OCI-LY3 (cell line): ENCODE measurements around the gene VSTM5.

ENCODE experiments used
- H2AFZ ChIP-seq: fragments of 200-600, 300-600 bp; shearing (Covaris generic); 2 replicates; pipeline ENCODE4 v1.6.0; 2014; ENCODE audit warnings: antibody characterized with exemption, low read depth, low read length
- H3K27ac ChIP-seq: fragments of 200-600, 300-600 bp; sonication (generic); 2 replicates; pipeline ENCODE4 v1.5.1; 2014; ENCODE audit warnings: mild to moderate bottlenecking, low read length, moderate library complexity, mixed read lengths
- H3K27me3 ChIP-seq: fragments of 200-600, 300-600 bp; sonication (generic); 2 replicates; pipeline ENCODE4 v1.6.1; 2014; ENCODE audit warnings: low read depth, low read length, mixed read lengths
- H3K36me3 ChIP-seq: fragments of 200-600, 300-600 bp; sonication (generic); replicated peaks from 2 replicates; pipeline ENCODE3; 2014; ENCODE audit warnings: low read depth, low read length, mixed read lengths
- H3K4me1 ChIP-seq: fragments of 300-600, 200-600 bp; sonication (generic); 2 replicates; pipeline ENCODE4 v1.6.1; 2014; ENCODE audit warnings: low read length, mixed read lengths
- H3K4me2 ChIP-seq: fragments of 200-600, 300-600 bp; sonication (generic); 2 replicates; pipeline ENCODE4 v1.6.1; 2014; ENCODE audit warnings: low read length, mixed read lengths
- H3K4me3 ChIP-seq: fragments of 300-600, 200-600 bp; sonication (generic); 2 replicates; pipeline ENCODE4 v1.5.1; 2014; ENCODE audit warnings: antibody characterized with exemption, mild to moderate bottlenecking, low read length, moderate library complexity
- H3K79me2 ChIP-seq: fragments of 300-600, 200-600 bp; shearing (Covaris generic); 2 replicates; pipeline ENCODE4 v1.6.1; 2014; ENCODE audit warnings: mild to moderate bottlenecking, low read length, mixed read lengths
- H3K9ac ChIP-seq: fragments of 300-600, 200-600 bp; shearing (Covaris generic); 2 replicates; pipeline ENCODE4 v1.6.0; 2014; ENCODE audit warnings: mild to moderate bottlenecking, low read length, moderate library complexity
- H3K9me3 ChIP-seq: fragments of 200-600, 300-600 bp; shearing (Covaris generic); 2 replicates; pipeline ENCODE4 v1.6.1; 2014; ENCODE audit warnings: low read length, mixed read lengths; ENCODE audit not compliant: insufficient read depth
- H4K20me1 ChIP-seq: fragments of 200-600, 300-600 bp; sonication (generic); 2 replicates; pipeline ENCODE4 v1.6.1; 2016; ENCODE audit warnings: low read length, mixed read lengths; ENCODE audit not compliant: insufficient read depth
- CTCF ChIP-seq: fragments of 200-600, 300-600 bp; sonication (generic); IDR thresholded peaks from 2 replicates; pipeline ENCODE4 v1.5.1; 2014; ENCODE audit warnings: antibody characterized with exemption, low read length, low read depth
- EZH2phosphoT487 ChIP-seq: fragments of 200-600 bp; shearing (Covaris generic); IDR thresholded peaks from 2 replicates; pipeline ENCODE4 v1.6.1; 2018; ENCODE audit warnings: antibody characterized with exemption, mixed run types, low read depth

The VSTM5 gene

DNA sequence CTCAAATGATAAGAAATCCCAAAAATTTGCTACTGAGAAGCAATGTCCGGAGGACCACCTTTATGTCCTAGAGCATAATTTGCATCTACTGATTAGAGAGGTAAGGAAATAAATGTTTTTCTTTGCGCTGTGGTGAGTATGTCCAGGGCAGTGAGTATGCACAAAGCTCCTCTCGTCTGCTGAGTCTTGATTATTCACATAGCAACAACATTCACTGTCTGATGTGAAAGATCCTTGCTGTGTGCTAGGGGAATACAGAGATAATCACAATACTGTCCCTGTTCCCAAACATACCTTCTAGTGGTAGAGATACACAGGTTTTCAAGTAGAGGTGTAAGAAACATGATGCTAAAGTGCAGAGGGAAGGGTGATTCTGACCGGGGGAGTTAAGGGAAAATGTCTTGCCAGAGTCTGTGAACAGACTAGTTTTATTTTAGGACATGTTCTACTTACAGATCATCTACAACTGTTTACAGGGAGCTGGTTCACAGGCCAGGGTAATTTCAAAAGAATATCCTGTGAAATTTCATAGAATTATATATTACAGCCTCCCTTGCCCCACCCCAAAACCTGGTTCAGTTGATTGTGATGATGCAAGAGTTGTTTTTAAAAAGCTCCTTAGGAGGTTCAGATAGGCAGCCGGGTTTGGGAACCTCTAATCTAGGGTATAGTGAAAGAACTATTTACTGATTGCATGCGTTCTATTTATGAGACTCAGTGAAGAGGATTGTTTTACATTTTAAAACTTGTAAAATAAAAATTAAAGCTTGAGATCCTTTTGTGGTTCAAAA, 53.8 kb downstream of the VSTM5 start:
- peaks cover 80% of the 10 kb centered on the region for H3K36me3 ChIP-seq

GRCh38 chr11:93791493-93791892, 58.9 kb downstream of the VSTM5 start:
- Histone ChIP-seq H3K36me3 (peaks cover 75% of the 10 kb centered on the region), H4K20me1 (peaks cover 9% of the 10 kb centered on the region), H3K79me2 (peaks cover 52% of the 10 kb centered on the region)

More for the DNA sequence above, 53.8 kb downstream of the VSTM5 start:
- TF ChIP-seq EZH2phosphoT487: no peak
- TF ChIP-seq CTCF: no peak
- H3K9me3 ChIP-seq: no peaks in the 10 kb centered on the region
- H3K9ac ChIP-seq: no peak overlapping the region
- no peak overlapping the region for H2AFZ ChIP-seq
- H3K4me2 ChIP-seq: no peak overlapping the region
- no peak overlapping the region for H3K4me3 ChIP-seq
- peaks cover 4% of the 10 kb centered on the region; the same call in 1 of the 2 replicates for H4K20me1 ChIP-seq
- H3K27ac ChIP-seq: no peak overlapping the region
- no peaks in the 10 kb centered on the region for H3K27me3 ChIP-seq
- H3K4me1 ChIP-seq: no peaks in the 10 kb centered on the region
- peaks cover 5% of the 10 kb centered on the region for H3K79me2 ChIP-seq

GRCh38 chr11:93784935-93785360, 65.5 kb downstream of the VSTM5 start:
- Histone ChIP-seq H3K4me1 (peaks cover 20% of the 10 kb centered on the region), H3K9me3 (no peaks in the 10 kb centered on the region), H3K27me3 (no peaks in the 10 kb centered on the region), H4K20me1 (peaks cover 27% of the 10 kb centered on the region), H2AFZ (no peak overlapping the region), H3K36me3 (peaks cover 25% of the 10 kb centered on the region), H3K79me2 (peaks cover 66% of the 10 kb centered on the region), H3K4me3 (peak overlapping the region; percentile 83), H3K9ac (peak overlapping the region; percentile 91), H3K27ac (peak overlapping the region; percentile 72), H3K4me2 (peak overlapping the region; percentile 89)
- TF ChIP-seq EZH2phosphoT487 (no peak), CTCF (0 out of 2 replicates have a peak, but pooled peaks have one; percentile 1)

More at GRCh38 chr11:93791493-93791892, 58.9 kb downstream of the VSTM5 start:
- Histone ChIP-seq H3K9ac (no peak overlapping the region), H3K27me3 (no peaks in the 10 kb centered on the region), H3K9me3 (no peaks in the 10 kb centered on the region), H3K4me3 (no peak overlapping the region), H2AFZ (no peak overlapping the region), H3K4me2 (no peak overlapping the region), H3K4me1 (peaks cover 4% of the 10 kb centered on the region; the same call in 1 of the 2 replicates), H3K27ac (no peak overlapping the region)
- TF ChIP-seq CTCF (no peak), EZH2phosphoT487 (no peak)

DNA sequence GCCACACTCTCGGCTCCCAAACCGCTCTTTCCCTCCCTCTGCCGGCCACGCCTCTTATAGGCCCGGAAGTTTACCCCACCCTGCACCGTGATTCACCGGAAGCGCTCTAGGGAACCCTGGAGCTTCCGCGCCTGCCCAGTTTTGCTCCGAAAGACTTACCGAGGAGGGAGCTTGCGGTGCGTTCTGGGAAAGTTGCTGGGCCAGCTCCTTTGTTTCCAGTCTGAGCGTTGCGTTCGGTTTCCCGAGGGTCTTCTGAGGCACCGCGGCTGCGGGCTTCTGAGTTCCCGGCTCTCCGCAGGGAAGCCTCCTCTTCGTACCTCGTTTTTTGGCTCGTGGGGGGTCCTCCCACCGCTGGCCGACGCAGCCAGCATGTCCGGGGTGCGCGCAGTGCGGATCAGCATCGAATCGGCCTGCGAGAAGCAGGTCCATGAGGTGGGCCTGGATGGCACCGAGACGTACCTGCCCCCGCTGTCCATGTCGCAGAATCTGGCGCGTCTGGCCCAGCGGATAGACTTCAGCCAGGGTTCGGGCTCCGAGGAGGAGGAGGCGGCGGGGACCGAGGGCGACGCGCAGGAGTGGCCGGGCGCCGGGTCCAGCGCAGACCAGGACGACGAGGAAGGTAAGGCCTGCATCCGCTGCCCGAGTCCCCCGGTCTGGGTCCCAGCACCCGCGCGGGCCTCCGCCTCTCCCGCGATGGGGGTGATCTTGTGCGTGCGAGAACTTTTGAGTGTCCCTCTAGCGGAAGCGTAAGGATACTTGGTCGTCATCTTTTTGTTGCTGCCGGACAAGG, 66.1 kb downstream of the VSTM5 start, which contains the start of gene MED17:
MED17 (plus strand) TSS at position 138 of the 790 bp plus-strand sequence; CDS start at position 370, 232 bp downstream.
- H2AFZ ChIP-seq: peak within 1 kb of the TSS; percentile 73
- peak within 1 kb of the TSS; percentile 83 for H3K4me3 ChIP-seq
- H3K4me2 ChIP-seq: peak within 1 kb of the TSS; percentile 89
- peak within 1 kb of the TSS; percentile 72 for H3K27ac ChIP-seq
- H3K79me2 ChIP-seq: peaks cover 60% of the 10 kb centered on the region
- peaks cover 20% of the 10 kb centered on the region for H3K4me1 ChIP-seq
- H3K27me3 ChIP-seq: no peaks in the 10 kb centered on the region
- peaks cover 20% of the 10 kb centered on the region for H3K36me3 ChIP-seq
- peaks cover 27% of the 10 kb centered on the region for H4K20me1 ChIP-seq
- peak within 1 kb of the TSS; percentile 91 for H3K9ac ChIP-seq
- TF ChIP-seq EZH2phosphoT487: no peak
- TF ChIP-seq CTCF: peak; percentile 45
- H3K9me3 ChIP-seq: no peaks in the 10 kb centered on the region
